Caco-2 (cell line): Measurements from ENCODE around the gene PRC1. TPM values are rescaled to one million over a fixed set of nuclear protein-coding genes. Genes with fewer than 3 reads are reported as not detected.

Experiments
- BruUV-seq: library from RNA; stranded (reverse); fragments of 400-500 nt; replicated peaks from 2 replicates; lab custom pipeline; 2021; lab: Mats Ljungman, UMichigan
- CTCF ChIA-PET: fragments of 300-600 bp; sonication (Branson Sonifier 250); formaldehyde crosslinking; loops from one replicate; lab custom pipeline; 2022; ENCODE audit warnings: antibody characterized with exemption; lab: Charles Lee
- POLR2A ChIA-PET: fragments of 300-600 bp; sonication (Branson Sonifier 250); formaldehyde crosslinking; loops from one replicate; lab custom pipeline; 2022; ENCODE audit warnings: antibody characterized with exemption; lab: Charles Lee
- DNase-seq, 2 experiments: peaks; one replicate each; pipeline versions ENCODE4 v3.0.0 to v3.0.0-alpha.2; 2020 to 2022
- H3K27me3 ChIP-seq: replicated peaks from 2 replicates; pipeline ENCODE4 v1.6.0; 2011; ENCODE audit warnings: low read length; ENCODE audit not compliant: control insufficient read depth, insufficient read depth
- H3K36me3 ChIP-seq: 2 replicates; pipeline ENCODE4 v1.5.1; 2011; ENCODE audit warnings: low read length; ENCODE audit not compliant: control insufficient read depth, insufficient read depth
- H3K4me1 ChIP-seq: fragments of 250-450 bp; sonication (Bioruptor Pico); 2 replicates; pipeline ENCODE4 v1.5.1; 2020; ENCODE audit warnings: mild to moderate bottlenecking
- H3K4me3 ChIP-seq: 2 replicates; pipeline ENCODE4 v1.5.1; 2011; ENCODE audit warnings: low read depth, mild to moderate bottlenecking, control low read depth, low read length
- H3K9me3 ChIP-seq: fragments of 250-450 bp; sonication (Bioruptor Pico); 2 replicates; pipeline ENCODE4 v1.5.1; 2020; ENCODE audit warnings: mild to moderate bottlenecking, moderate library complexity
- H3K27ac Mint-ChIP-seq: one replicate; pipeline ENCODE4 v1.8.0; 2022; ENCODE audit warnings: mixed read lengths; ENCODE audit not compliant: unreplicated experiment
- H3K27me3 Mint-ChIP-seq: one replicate; pipeline ENCODE4 v1.8.0; 2022; ENCODE audit warnings: mixed read lengths; ENCODE audit not compliant: insufficient read depth, unreplicated experiment
- H3K36me3 Mint-ChIP-seq: one replicate; pipeline ENCODE4 v1.8.0; 2022; ENCODE audit warnings: mild to moderate bottlenecking, mixed read lengths; ENCODE audit not compliant: insufficient read depth, unreplicated experiment
- H3K4me1 Mint-ChIP-seq: one replicate; pipeline ENCODE4 v1.8.0; 2022; ENCODE audit warnings: low read depth, mixed read lengths; ENCODE audit not compliant: unreplicated experiment
- H3K4me3 Mint-ChIP-seq: one replicate; pipeline ENCODE4 v1.8.0; 2022; ENCODE audit warnings: mild to moderate bottlenecking, moderate library complexity, mixed read lengths; ENCODE audit not compliant: unreplicated experiment
- H3K9me3 Mint-ChIP-seq: one replicate; pipeline ENCODE4 v1.8.0; 2022; ENCODE audit warnings: mixed read lengths; ENCODE audit not compliant: unreplicated experiment
- intact Hi-C: fragments of 100-400 bp; cut with micrococcal nuclease; formaldehyde crosslinking; loops from one replicate; pipeline ENCODE4 v1.10.0; 2022; ENCODE audit not compliant: unreplicated experiment
- total RNA-seq: library from RNA; stranded (reverse); gene quantifications from 2 replicates; pipeline ENCODE4 v1.2.3, GENCODE V29; 2022
- TF ChIP-seq, protein P1 (sequence below), 2 experiments: fragments of 200-600 bp in 1 of 2; IDR thresholded peaks; 1 replicate in 1 of 2; 2 replicates in 1 of 2; pipeline versions ENCODE4 v1.5.1 to v1.8.0; 2011 to 2022; ENCODE audit warnings: antibody characterized with exemption in 1 of 2, control low read depth in 1 of 2, inconsistent platforms in 1 of 2, low read depth in 1 of 2, low read length in 1 of 2, mild to moderate bottlenecking in 1 of 2, moderate library complexity in 1 of 2; ENCODE audit not compliant: insufficient read depth in 1 of 2, severe bottlenecking in 1 of 2, unreplicated experiment in 1 of 2

PRC1 gene
- total RNA-seq, 1 experiment from 2014 or later: 145 TPM

- Mint-ChIP-seq H3K27ac (no peak overlapping the region), H3K4me3 (no peak overlapping the region), H3K9me3 (no peaks in the 10 kb centered on the region), H3K27me3 (peaks cover 9% of the 10 kb centered on the region), H3K4me1 (no peaks in the 10 kb centered on the region), H3K36me3 (no peaks in the 10 kb centered on the region)
- Histone ChIP-seq H3K36me3 (no peaks in the 10 kb centered on the region), H3K4me3 (no peak overlapping the region), H3K4me1 (no peaks in the 10 kb centered on the region), H3K27me3 (no peaks in the 10 kb centered on the region; the same call in 1 of the 2 replicates), H3K9me3 (no peaks in the 10 kb centered on the region)
- BruUV-seq: no TSS peak
- intact Hi-C loops: no loop called here
- no peak for DNase-seq
- ChIA-PET CTCF (interaction anchor here (0.6 kb wide), 1 partner anchor 1522 kb away, joined by 4 read pairs; no protein-coding TSS in a partner anchor), POLR2A (no interaction called here)
- TF ChIP-seq, protein P1, sequence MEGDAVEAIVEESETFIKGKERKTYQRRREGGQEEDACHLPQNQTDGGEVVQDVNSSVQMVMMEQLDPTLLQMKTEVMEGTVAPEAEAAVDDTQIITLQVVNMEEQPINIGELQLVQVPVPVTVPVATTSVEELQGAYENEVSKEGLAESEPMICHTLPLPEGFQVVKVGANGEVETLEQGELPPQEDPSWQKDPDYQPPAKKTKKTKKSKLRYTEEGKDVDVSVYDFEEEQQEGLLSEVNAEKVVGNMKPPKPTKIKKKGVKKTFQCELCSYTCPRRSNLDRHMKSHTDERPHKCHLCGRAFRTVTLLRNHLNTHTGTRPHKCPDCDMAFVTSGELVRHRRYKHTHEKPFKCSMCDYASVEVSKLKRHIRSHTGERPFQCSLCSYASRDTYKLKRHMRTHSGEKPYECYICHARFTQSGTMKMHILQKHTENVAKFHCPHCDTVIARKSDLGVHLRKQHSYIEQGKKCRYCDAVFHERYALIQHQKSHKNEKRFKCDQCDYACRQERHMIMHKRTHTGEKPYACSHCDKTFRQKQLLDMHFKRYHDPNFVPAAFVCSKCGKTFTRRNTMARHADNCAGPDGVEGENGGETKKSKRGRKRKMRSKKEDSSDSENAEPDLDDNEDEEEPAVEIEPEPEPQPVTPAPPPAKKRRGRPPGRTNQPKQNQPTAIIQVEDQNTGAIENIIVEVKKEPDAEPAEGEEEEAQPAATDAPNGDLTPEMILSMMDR (IDR thresholded peaks at IDR 0.05; ENCODE audit: insufficient read depth in 1 of 2, low read depth in 1 of 2, low read length in 1 of 2, severe bottlenecking in 1 of 2, unreplicated experiment in 1 of 2): no peak
These were observed 46.5 kb upstream of the PRC1 start for GRCh38 chr15:91040856-91041255.

- no peaks in the 10 kb centered on the region; the same call in 1 of the 2 replicates for H3K27me3 ChIP-seq
- CTCF ChIA-PET: interaction anchor here (0.6 kb wide), 1 partner anchor 1521 kb away, joined by 4 read pairs; no protein-coding TSS in a partner anchor
- Mint-ChIP-seq H3K27me3 (peaks cover 11% of the 10 kb centered on the region), H3K9me3 (no peaks in the 10 kb centered on the region), H3K27ac (no peak overlapping the region), H3K36me3 (peaks cover 2% of the 10 kb centered on the region), H3K4me3 (no peak overlapping the region), H3K4me1 (no peaks in the 10 kb centered on the region)
- DNase-seq: no peak
- POLR2A ChIA-PET: no interaction called here
- intact Hi-C loops: no loop called here
- H3K4me1 ChIP-seq: no peaks in the 10 kb centered on the region
- no TSS peak for BruUV-seq
- no peak overlapping the region for H3K4me3 ChIP-seq
- H3K36me3 ChIP-seq: no peaks in the 10 kb centered on the region
- TF ChIP-seq, protein P1 (IDR thresholded peaks at IDR 0.05; ENCODE audit: insufficient read depth in 1 of 2, low read depth in 1 of 2, low read length in 1 of 2, severe bottlenecking in 1 of 2, unreplicated experiment in 1 of 2): no peak
- no peaks in the 10 kb centered on the region for H3K9me3 ChIP-seq
These were observed 45.7 kb upstream of the PRC1 start for GRCh38 chr15:91039996-91040395.

DNA sequence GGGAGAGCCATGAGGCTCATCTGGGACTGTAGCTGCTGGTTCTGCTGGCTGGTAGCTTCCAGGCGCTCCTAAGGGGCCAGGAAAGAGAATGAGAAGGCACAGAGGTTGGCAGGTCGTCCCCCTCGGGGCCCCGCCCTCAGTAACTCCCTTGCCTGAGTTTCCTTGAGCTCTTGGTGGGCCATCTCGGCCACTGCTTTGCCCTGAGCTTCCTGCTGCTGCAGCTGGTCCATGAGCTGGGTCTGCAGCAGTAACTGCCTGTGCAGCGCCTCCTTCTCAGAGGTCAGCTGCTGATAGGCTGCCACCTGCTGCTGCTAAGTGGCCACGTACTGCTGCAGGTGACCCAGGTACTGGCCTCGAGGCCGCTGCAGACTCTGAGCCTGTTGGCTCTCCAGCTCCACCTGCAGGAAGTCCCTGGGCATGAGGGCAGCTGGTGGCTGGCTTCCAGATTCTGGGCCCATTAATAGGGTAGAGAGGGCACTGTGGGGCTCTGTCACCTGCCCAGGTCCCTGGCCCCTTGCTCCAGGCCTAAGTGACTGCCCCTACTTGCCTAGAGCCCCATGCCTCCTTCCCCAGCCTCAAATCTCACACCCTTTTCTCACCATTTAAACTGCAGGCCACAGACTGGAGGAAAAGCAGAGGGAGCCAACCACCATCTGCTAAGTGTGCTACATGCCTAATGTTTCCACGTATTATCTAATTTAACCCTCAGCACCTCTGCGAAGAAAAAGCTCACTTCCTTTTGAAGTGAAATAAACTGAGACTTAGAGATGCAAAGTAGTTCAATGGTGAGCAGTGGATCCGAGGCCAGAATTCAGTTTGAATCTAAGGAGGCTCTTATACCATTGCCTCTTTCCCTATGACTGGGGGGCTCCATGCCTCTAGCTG is 38.8 kb upstream of the PRC1 start:
- POLR2A ChIA-PET: interaction anchor here (0.6 to 1.4 kb wide), 4 partner anchors 11 to 79 kb away, joined by 3 to 4 read pairs (median 3); partner anchors contain the start of gene VPS33B
- no peaks in the 10 kb centered on the region for H3K9me3 ChIP-seq
- DNase-seq: peak; percentile 91 to 92
- H3K36me3 ChIP-seq: no peaks in the 10 kb centered on the region
- peaks cover 7% of the 10 kb centered on the region for H3K4me1 Mint-ChIP-seq
- no peaks in the 10 kb centered on the region for H3K27me3 ChIP-seq
- CTCF ChIA-PET: interaction anchor here (0.6 to 2.3 kb wide), 17 partner anchors 11 to 238 kb away, joined by 3 to 33 read pairs (median 4); partner anchors contain the start of genes HDDC3, MAN2A2, PRC1 and RCCD1
- no peaks in the 10 kb centered on the region for H3K4me1 ChIP-seq
- intact Hi-C loops: loop anchor here (1.0 to 5.0 kb wide), 3 partner anchors 11 to 61 kb away; partner anchors contain the start of genes PRC1 and VPS33B
- TF ChIP-seq, protein P1 (IDR thresholded peaks at IDR 0.05; ENCODE audit: insufficient read depth in 1 of 2, low read depth in 1 of 2, low read length in 1 of 2, severe bottlenecking in 1 of 2, unreplicated experiment in 1 of 2): peak; percentile 83 to 84
- peaks cover 17% of the 10 kb centered on the region for H3K27me3 Mint-ChIP-seq
- BruUV-seq: no TSS peak
- H3K4me3 Mint-ChIP-seq: no peak overlapping the region
- no peaks in the 10 kb centered on the region for H3K9me3 Mint-ChIP-seq
- no peak overlapping the region for H3K27ac Mint-ChIP-seq
- H3K4me3 ChIP-seq: no peak overlapping the region
- peaks cover 5% of the 10 kb centered on the region for H3K36me3 Mint-ChIP-seq
